GM21390 (cell line): ENCODE results near the gene CCT8.
"Not testable (repeated sequence)": the region's sequence is repeated elsewhere in the genome, so short reads cannot be mapped to it uniquely, and the experiment has no call there.

Experiments
- ATAC-seq: cut with Tn5 transposase; IDR thresholded peaks from one replicate; pipeline ENCODE4 v1.9.1; 2021; ENCODE audit not compliant: unreplicated experiment

CCT8 gene

GRCh38 chr21:29077651-29078090 is 4.2 kb upstream of the CCT8 start:
- no peak for ATAC-seq

DNA sequence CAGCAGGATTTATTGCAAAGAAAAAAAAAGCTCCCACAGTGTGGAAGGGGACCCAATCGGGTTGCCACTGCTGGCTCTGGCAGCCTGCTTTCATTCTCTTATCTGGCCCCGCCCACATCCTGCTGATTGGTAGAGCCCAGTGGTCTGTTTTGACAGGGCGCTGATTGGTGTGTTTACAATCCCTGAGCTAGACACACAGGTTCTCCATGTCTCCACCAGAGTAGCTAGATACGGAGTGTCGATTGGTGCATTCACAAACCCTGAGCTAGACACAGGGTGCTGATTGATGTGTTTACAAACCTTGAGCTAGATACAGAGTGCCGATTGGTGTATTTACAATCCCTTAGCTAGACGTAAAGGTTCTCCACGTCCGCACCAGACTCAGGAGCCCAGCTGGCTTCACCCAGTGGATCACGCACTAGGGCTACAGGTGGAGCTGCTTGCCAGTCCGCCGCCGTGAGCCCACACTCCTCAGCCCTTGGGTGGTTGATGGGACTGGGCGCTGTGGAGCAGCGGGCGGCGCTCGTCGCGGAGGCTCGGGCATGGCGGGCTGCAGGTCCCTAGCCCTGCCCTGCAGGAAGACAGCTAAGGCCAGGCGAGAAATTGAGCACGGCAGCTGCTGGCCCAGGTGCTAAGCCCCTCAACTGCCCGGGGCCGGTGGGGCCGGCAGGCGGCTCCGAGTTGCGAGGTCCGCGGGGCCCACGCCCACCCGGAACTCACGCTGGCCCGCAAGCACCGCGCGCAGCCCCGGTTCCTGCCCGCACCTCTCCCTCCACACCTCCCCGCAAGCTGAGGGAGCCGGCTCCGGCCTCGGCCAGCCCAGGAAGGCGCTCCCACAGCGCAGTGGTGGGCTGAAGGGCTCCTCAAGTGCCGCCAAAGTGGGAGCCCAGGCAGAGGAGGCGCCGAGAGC is 3.5 kb upstream of the CCT8 start:
- ATAC-seq = not testable (repeated sequence)

GRCh38 chr21:29075706-29076466 is 2.4 kb upstream of the CCT8 start:
- ATAC-seq = no peak

- ATAC-seq = no peak
Measured at GRCh38 chr21:29074783-29075182, 1.3 kb upstream of the CCT8 start.

- ATAC-seq = peak; percentile 21
Measured at GRCh38 chr21:29074007-29074376, 544 bp upstream of the CCT8 start.

GRCh38 chr21:29072873-29073221 is 601 bp downstream of the CCT8 start:
- ATAC-seq = no peak

- ATAC-seq = peak; percentile 97
Measured at GRCh38 chr21:29064850-29065481, 8.5 kb downstream of the CCT8 start.

- no peak for ATAC-seq
Measured at GRCh38 chr21:29056538-29057050, 16.9 kb downstream of the CCT8 start.

DNA sequence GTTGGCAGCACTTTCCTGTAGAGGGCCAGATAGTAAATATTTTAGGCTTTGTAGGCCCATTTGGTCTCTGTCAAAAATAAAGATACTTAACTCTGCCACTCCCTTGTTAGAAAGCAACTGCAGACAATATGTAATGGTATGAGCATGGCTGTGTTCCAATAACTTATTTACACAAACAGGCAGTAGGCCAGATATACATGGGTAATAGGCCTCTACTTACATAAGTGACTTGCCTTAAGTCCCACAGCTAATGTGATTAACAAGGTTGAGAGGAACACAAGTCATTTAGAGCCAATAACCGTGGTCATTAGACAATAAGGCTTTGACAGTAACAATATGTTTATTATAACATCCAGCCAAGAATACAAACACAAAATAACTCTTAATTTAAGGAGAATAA is 17.4 kb downstream of the CCT8 start:
- no peak for ATAC-seq

- ATAC-seq = no peak
Measured at GRCh38 chr21:29055080-29055479, 18.4 kb downstream of the CCT8 start.

GRCh38 chr21:29053656-29054055 is 19.8 kb downstream of the CCT8 start:
- ATAC-seq = no peak

DNA sequence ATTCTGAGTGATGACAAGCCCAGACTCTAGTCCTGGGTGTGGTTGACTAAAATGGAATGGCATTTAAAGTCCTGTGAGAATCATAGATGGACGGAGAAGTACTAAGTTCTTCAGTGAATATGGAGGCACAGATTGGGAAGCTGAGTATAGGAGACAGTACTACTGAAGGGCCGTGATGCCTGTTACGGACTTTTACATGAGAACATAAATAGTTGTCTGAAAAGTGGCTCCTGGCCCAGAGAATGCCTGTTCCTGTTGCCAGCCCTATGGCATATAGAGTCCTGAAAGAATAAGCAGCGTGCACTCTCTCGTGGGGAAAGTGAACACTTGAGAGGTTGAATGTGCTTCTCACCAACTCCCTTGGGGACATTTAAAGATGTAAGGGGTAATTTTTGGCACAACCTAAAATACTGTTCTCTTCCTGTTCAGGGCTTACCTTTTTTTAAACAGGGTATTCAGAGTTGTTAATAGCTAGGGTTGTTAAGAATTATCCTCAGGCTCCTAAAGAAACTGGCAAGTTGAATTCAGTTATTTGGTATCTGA is 20.4 kb downstream of the CCT8 start:
- ATAC-seq = no peak

- ATAC-seq = no peak
Measured at GRCh38 chr21:29052224-29052623, 21.2 kb downstream of the CCT8 start.

- ATAC-seq = no peak
Measured at GRCh38 chr21:29034678-29035077, 38.8 kb downstream of the CCT8 start.

- ATAC-seq = no peak
Measured at GRCh38 chr21:29033871-29034270, 39.6 kb downstream of the CCT8 start.

DNA sequence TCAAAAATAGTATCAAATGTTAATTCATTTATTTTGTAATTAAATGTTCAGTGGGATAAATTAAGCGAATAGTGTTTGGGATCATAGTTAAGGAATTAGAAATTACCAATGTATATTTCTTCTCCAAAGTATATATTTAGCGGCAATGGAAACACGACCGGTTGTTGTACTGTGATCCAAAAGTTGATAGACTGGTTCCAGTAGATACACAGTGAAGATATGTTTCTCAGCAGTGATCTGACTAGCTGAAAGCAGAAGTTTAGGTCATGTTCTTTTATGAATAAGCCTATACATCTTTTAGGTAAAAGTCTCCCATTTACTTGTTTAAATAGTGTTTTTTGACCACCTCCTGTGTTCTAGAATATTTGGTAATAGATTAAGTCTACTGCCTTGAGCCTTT is 40.1 kb downstream of the CCT8 start:
- no peak for ATAC-seq

DNA sequence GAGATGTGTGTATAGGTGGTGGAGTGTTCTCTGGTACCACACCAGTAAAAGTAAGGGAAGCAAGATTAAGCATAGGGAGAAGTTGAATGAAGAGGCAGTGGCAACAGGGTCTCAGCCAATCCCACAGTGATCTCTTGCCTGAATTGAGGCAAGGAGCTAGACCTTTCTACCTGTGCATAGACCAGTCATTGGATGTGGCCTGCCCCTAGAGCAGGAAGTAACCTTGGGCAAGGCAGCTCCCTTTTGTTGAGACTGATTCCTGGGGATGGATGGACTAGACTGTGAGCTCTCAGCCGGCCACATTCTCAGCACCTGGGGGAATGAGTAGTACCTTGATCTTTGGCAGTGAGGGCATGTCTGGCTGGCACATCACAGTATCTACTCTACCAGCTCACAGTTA is 42.5 kb downstream of the CCT8 start:
- no peak for ATAC-seq

DNA sequence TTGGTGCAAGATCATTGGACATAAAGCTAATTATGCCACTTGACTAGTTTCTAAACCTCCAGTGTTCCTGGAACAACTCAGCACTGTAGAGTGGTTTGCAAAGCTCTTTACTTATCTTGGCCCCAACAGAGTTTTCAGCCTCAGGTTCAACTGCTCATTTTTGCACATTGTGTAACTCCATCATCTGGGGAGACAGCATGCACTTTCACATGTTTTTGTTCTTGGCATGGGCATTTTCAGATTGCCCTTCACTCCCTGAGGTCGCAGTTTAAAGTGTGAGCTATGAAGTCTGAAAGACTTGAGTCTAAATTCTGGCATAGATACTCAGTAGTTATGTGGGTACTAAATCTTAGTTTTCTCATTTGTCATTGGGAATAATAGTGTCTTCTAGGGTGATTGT is 43.9 kb downstream of the CCT8 start:
- ATAC-seq = no peak

GRCh38 chr21:29025328-29025713 is 48.1 kb downstream of the CCT8 start:
- no peak for ATAC-seq

DNA sequence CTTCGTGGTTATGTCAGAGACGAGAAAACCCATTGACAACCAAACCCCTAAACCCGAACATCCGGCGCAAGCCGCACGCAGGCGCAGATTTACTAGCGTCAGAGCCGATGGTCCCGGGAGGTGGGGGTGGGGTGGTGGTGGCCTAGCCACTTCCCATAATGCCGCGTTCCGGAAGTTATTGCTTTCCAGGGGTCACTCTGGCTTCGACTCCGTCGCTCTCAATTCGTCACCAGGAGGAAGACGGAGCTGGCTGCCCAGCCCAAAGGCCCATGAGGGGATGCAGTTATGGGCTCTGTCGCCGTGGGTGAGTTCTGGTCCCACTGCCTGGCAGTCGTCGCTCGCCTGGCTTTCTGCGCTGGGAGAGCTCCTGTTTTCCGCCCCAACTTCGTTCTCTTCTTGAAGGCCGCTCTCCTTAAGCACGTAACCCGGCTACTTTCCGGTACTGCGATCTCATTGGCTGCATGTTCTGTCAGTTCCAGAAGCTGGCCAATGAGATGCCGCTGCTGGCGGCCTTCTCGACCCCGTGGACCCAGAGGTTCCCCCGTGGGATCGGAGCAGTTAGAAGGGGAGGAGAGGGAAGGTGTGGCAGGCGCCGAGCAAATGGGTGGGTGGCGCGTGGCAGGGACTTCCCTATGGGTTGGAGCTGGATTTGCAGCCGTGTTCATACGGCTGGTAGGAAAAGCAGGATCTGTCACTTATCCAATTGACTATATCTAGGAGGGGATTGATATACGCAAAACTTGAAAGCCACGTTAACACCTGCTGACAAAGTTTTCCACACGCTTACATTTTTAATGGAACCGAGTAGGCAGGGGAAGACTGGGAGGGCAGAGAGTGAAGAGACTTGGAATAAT is 48.7 kb downstream of the CCT8 start, which contains the start of gene USP16:
TSS of gene USP16 (plus strand) at position 195 of the 854 bp plus-strand sequence. CDS start 3,246 bp downstream, outside the sequence.
- peak; percentile 97 for ATAC-seq
